ENCODE results near the gene EIF2D. TPM values are rescaled to one million over a fixed set of nuclear protein-coding genes. Genes with fewer than 3 reads are reported as not detected.
"Not testable (repeated sequence)": the region's sequence is repeated elsewhere in the genome, so short reads cannot be mapped to it uniquely, and the experiment has no call there.

EIF2D gene
- total RNA-seq, 4 donors from 2014 or later, result 42.0 to 78.4 (median 60.0) TPM

GRCh38 chr1:206582971-206583706 lies 29.1 kb downstream of the EIF2D start:
- TF ChIP-seq CTCF (IDR thresholded peaks at IDR 0.05) (no peak), POLR2A (IDR thresholded peaks at IDR 0.05) (no peak), EP300 (IDR thresholded peaks at IDR 0.05) (no peak)
- peaks cover 0 to 29% (median 12%) of the 10 kb centered on the region in 4 donors for H3K4me1 ChIP-seq
- 72 to 73% methylated on average over 18 of the region's 18 CpGs for WGBS, 2 donors
- H3K9me3 ChIP-seq, result no peaks in the 10 kb centered on the region
- H3K27me3 ChIP-seq, result no peaks in the 10 kb centered on the region
- H3K4me3 ChIP-seq, result no peak overlapping the region
- H3K27ac ChIP-seq, result peak overlapping the region in 1 of 4 donors; percentile 49
- peaks cover 0 to 43% (median 9%) of the 10 kb centered on the region in 3 donors for H3K36me3 ChIP-seq
- DNase-seq (ENCODE audit: low spot score in 2 of 2), result no peak

- no peak overlapping the region for H3K4me3 ChIP-seq
- 84 to 91% methylated on average over 5 of the region's 5 CpGs for WGBS, 2 donors
- TF ChIP-seq CTCF (IDR thresholded peaks at IDR 0.05), result no peak
- no peak for TF ChIP-seq POLR2A (IDR thresholded peaks at IDR 0.05)
- TF ChIP-seq EP300 (IDR thresholded peaks at IDR 0.05), result no peak
- H3K27me3 ChIP-seq, result no peaks in the 10 kb centered on the region
- DNase-seq (ENCODE audit: low spot score in 2 of 2), result no peak
- H3K9me3 ChIP-seq, result no peaks in the 10 kb centered on the region
- H3K27ac ChIP-seq, result no peak overlapping the region
- H3K4me1 ChIP-seq, result peaks cover 0 to 24% (median 11%) of the 10 kb centered on the region in 4 donors
- H3K36me3 ChIP-seq, result peaks cover 0 to 37% (median 9%) of the 10 kb centered on the region in 3 donors
These were observed 29.7 kb downstream of the EIF2D start for GRCh38 chr1:206582537-206582936.

GRCh38 chr1:206581571-206581981 lies 30.7 kb downstream of the EIF2D start:
- TF ChIP-seq EP300 (IDR thresholded peaks at IDR 0.05), result no peak
- TF ChIP-seq CTCF (IDR thresholded peaks at IDR 0.05), result no peak
- TF ChIP-seq POLR2A (IDR thresholded peaks at IDR 0.05), result no peak

GRCh38 chr1:206581114-206581497 lies 31.2 kb downstream of the EIF2D start:
- 85% methylated on average over 7 of the region's 7 CpGs for WGBS, 2 donors
- H3K4me3 ChIP-seq; H3K9me3 ChIP-seq; H3K27me3 ChIP-seq; DNase-seq (ENCODE audit: low spot score in 2 of 2): not testable (repeated sequence)
- H3K4me1 ChIP-seq, result peaks cover 0 to 31% (median 17%) of the 10 kb centered on the region in 4 donors
- peaks cover 0 to 23% (median 9%) of the 10 kb centered on the region in 3 donors for H3K36me3 ChIP-seq
- peak overlapping the region in 3 of 4 donors; percentile 68 to 76 (median 69) for H3K27ac ChIP-seq

More at GRCh38 chr1:206581571-206581981, 30.7 kb downstream of the EIF2D start:
- no peaks in the 10 kb centered on the region for H3K27me3 ChIP-seq
- peaks cover 0 to 28% (median 9%) of the 10 kb centered on the region in 3 donors for H3K36me3 ChIP-seq
- H3K4me3 ChIP-seq, result no peak overlapping the region
- 53 to 67% methylated on average over 10 of the region's 10 CpGs for WGBS, 2 donors
- H3K27ac ChIP-seq, result peak overlapping the region in 2 of 4 donors; percentile 69 to 76
- H3K9me3 ChIP-seq, result no peaks in the 10 kb centered on the region
- peaks cover 0 to 26% (median 14%) of the 10 kb centered on the region in 4 donors for H3K4me1 ChIP-seq
- peak in 1 of 2 donors; percentile 25 for DNase-seq (ENCODE audit: low spot score in 2 of 2)

GRCh38 chr1:206580438-206581113 lies 31.7 kb downstream of the EIF2D start:
- Histone ChIP-seq H3K36me3 (peaks cover 0 to 18% (median 9%) of the 10 kb centered on the region in 3 donors), H3K4me1 (peaks cover 0 to 36% (median 22%) of the 10 kb centered on the region in 4 donors), H3K4me3 (no peak overlapping the region), H3K9me3 (no peaks in the 10 kb centered on the region), H3K27ac (peak overlapping the region in 3 of 4 donors; percentile 68 to 76 (median 69)), H3K27me3 (no peaks in the 10 kb centered on the region)
- 80 to 87% methylated on average over 8 of the region's 8 CpGs for WGBS, 2 donors
- TF ChIP-seq CTCF (IDR thresholded peaks at IDR 0.05) (no peak), POLR2A (IDR thresholded peaks at IDR 0.05) (no peak), EP300 (IDR thresholded peaks at IDR 0.05) (no peak)
- DNase-seq (ENCODE audit: low spot score in 2 of 2), result no peak
